BJ (cell line): ENCODE measurements around the gene LAIR2. TPM values are rescaled to one million over a fixed set of nuclear protein-coding genes. Genes with fewer than 3 reads are reported as not detected.

Experiments
- CTCF ChIA-PET: fragments of 350-600 bp; formaldehyde crosslinking; extraction: SDS; loops from one replicate; lab custom pipeline; 2021; ENCODE audit warnings: antibody characterized with exemption, inconsistent platforms; lab: Yijun Ruan, JAX
- POLR2A ChIA-PET: fragments of 300-600 bp; sonication (Branson Sonifier 250); formaldehyde crosslinking; extraction: SDS; loops from one replicate; lab custom pipeline; 2021; ENCODE audit warnings: antibody characterized with exemption; lab: Charles Lee
- DNase-seq: peaks from one replicate; pipeline ENCODE4 v3.0.0-alpha.2; 2011; ENCODE audit warnings: low read depth
- H3K27me3 ChIP-seq: 2 replicates; pipeline ENCODE4 v1.6.0; 2011; ENCODE audit warnings: low read length; ENCODE audit not compliant: control insufficient read depth, insufficient read depth
- H3K36me3 ChIP-seq: 2 replicates; pipeline ENCODE4 v1.5.1; 2011; ENCODE audit warnings: low read length; ENCODE audit not compliant: control insufficient read depth, insufficient read depth
- H3K4me3 ChIP-seq: 2 replicates; pipeline ENCODE4 v1.5.1; 2011; ENCODE audit warnings: low read depth, mild to moderate bottlenecking, control low read depth, low read length
- CTCF ChIP-seq: IDR thresholded peaks from 2 replicates; pipeline ENCODE4 v1.5.1; 2011; ENCODE audit warnings: low read depth, mild to moderate bottlenecking, control low read depth, inconsistent platforms, low read length, moderate library complexity; ENCODE audit not compliant: insufficient read depth
- polyA plus RNA-seq: library from polyadenylated mRNA; depleted of rRNA; stranded (reverse); fragments of >200 nt; gene quantifications from 2 replicates; pipeline ENCODE4 v1.2.3, GENCODE V29; 2011

The LAIR2 gene
- polyA plus RNA-seq, 1 experiment, result not detected

GRCh38 chr19:54473071-54473891 lies 29.4 kb upstream of the LAIR2 start, which contains the start of gene CDC42EP5:
CDC42EP5 (minus strand) TSS chr19:54473296; CDS start chr19:54465547, 7,749 bp downstream.
- no peak for TF ChIP-seq CTCF
- peak; percentile 72 for DNase-seq
- Histone ChIP-seq H3K4me3 (peak within 1 kb of the TSS; percentile 64), H3K36me3 (peaks cover 5% of the 10 kb centered on the region), H3K27me3 (no peaks in the 10 kb centered on the region)
- CTCF ChIA-PET, result interaction anchor here (0.9 to 1.5 kb wide), 4 partner anchors 8 to 83 kb away, joined by 3 to 4 read pairs (median 3); partner anchors contain the start of gene LENG8
- POLR2A ChIA-PET, result interaction anchor here (1.0 to 1.1 kb wide), 2 partner anchors 10 to 12 kb away, joined by 4 to 9 read pairs; partner anchors contain the start of gene LENG9

- ChIA-PET CTCF (interaction anchor here (0.9 to 1.5 kb wide), 3 partner anchors 25 to 83 kb away, joined by 3 read pairs; partner anchors contain the start of gene LENG8), POLR2A (no interaction called here)
- Histone ChIP-seq H3K4me3 (peak overlapping the region; percentile 64; the same call in 1 of the 2 replicates), H3K27me3 (no peaks in the 10 kb centered on the region), H3K36me3 (peaks cover 5% of the 10 kb centered on the region)
- TF ChIP-seq CTCF, result no peak
- no peak for DNase-seq
These were observed 28.7 kb upstream of the LAIR2 start for GRCh38 chr19:54473892-54474372.

- no peak for DNase-seq
- H3K36me3 ChIP-seq, result no peaks in the 10 kb centered on the region
- TF ChIP-seq CTCF, result no peak
- CTCF ChIA-PET, result no interaction called here
- POLR2A ChIA-PET, result no interaction called here
- H3K27me3 ChIP-seq, result no peaks in the 10 kb centered on the region
- no peak overlapping the region for H3K4me3 ChIP-seq
These were observed 26.9 kb upstream of the LAIR2 start for GRCh38 chr19:54475706-54476105.

GRCh38 chr19:54477650-54478049 lies 25.0 kb upstream of the LAIR2 start:
- H3K36me3 ChIP-seq, result no peaks in the 10 kb centered on the region
- no peak overlapping the region for H3K4me3 ChIP-seq
- H3K27me3 ChIP-seq, result no peaks in the 10 kb centered on the region
- no peak for DNase-seq
- 0 out of 2 replicates have a peak, but pooled peaks have one; percentile 6 for TF ChIP-seq CTCF
- CTCF ChIA-PET, result interaction anchor here (0.6 to 6.0 kb wide), 5 partner anchors 9 to 244 kb away, joined by 3 to 46 read pairs (median 3); no protein-coding TSS in a partner anchor
- POLR2A ChIA-PET, result no interaction called here

- Histone ChIP-seq H3K4me3 (no peak overlapping the region), H3K36me3 (no peaks in the 10 kb centered on the region), H3K27me3 (no peaks in the 10 kb centered on the region)
- CTCF ChIA-PET, result interaction anchor here (0.6 to 6.0 kb wide), 6 partner anchors 10 to 220 kb away, joined by 3 to 46 read pairs (median 3); no protein-coding TSS in a partner anchor
- DNase-seq, result no peak
- POLR2A ChIA-PET, result no interaction called here
- TF ChIP-seq CTCF, result peak; percentile 72
These were observed 23.9 kb upstream of the LAIR2 start for GRCh38 chr19:54478677-54479266.
